ENCODE results near the gene SUMO4. TPM values are rescaled to one million over a fixed set of nuclear protein-coding genes. Genes with fewer than 3 reads are reported as not detected.

SUMO4 gene
- total and polyA plus RNA-seq, 9 of the 15 experiments (the other 6 are each of a cell fraction or from before 2014, with no cell fraction given), result 0.20 to 1.9 (median 0.50) TPM; not detected in 2

DNA sequence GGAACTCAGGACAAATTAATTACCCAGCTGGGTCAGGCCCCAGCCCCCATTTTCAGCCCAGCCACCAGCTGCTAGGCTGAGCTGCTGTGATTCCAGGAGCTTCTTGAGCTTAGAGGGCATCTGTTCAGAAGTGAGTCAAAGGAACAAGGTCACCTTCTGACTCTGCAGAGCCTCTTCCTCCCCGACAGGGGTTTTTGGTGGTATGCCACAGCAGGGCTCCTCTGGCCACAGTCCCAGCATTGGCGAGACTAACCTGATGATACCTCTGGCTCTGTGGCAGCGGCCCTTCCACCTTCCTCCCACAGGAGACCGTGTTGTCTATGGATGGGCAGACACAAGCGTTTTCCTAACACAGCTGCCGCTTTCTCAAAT lies 45.0 kb downstream of the SUMO4 start:
- POLR2A ChIA-PET, result interaction anchor here (1.8 to 2.0 kb wide), 2 partner anchors 10 to 17 kb away, joined by 6 to 8 read pairs; no protein-coding TSS in a partner anchor
- FAIRE-seq, result no peak
- WGBS (ENCODE audit: insufficient coverage, low coverage, missing lambda C conversion rate), result 3% methylated on average over 5 of the region's 6 CpGs

More for the DNA sequence above, 45.0 kb downstream of the SUMO4 start:
- ATAC-seq (no peak), DNase-seq (ENCODE audit: extremely low read depth in 1 of 4, low spot score in 3 of 4) (no peak)
- Histone ChIP-seq H3K36me3 (ENCODE audit: control insufficient read depth, insufficient read depth, low read length) (no peaks in the 10 kb centered on the region), H3K27me3 (ENCODE audit: control insufficient read depth in 2 of 2, insufficient read depth in 2 of 2, low read length in 2 of 2) (peaks cover 36 to 84% of the 10 kb centered on the region in 2 experiments), H3K27ac (ENCODE audit: extremely low read depth, low read depth, low read length) (no peak overlapping the region), H4K20me1 (replicated peaks; ENCODE audit: control insufficient read depth, insufficient read depth, low read length) (no peaks in the 10 kb centered on the region), H3K9ac (ENCODE audit: insufficient read depth in 1 of 2, low read depth in 2 of 2, low read length in 2 of 2) (no peak overlapping the region), H3K4me2 (ENCODE audit: insufficient read depth, low read length) (no peak overlapping the region), H3K4me1 (replicated peaks in 1 of 2; ENCODE audit: control insufficient read depth in 2 of 2, insufficient read depth in 2 of 2, low read length in 2 of 2) (no peaks in the 10 kb centered on the region), H3K9me3 (replicated peaks; ENCODE audit: control insufficient read depth, insufficient read depth, low read depth, low read length) (peaks cover 3% of the 10 kb centered on the region; the same call in 1 of the 2 replicates), H3K9me1 (ENCODE audit: control insufficient read depth, insufficient read depth, low read length) (no peaks in the 10 kb centered on the region), H2AFZ (ENCODE audit: low read depth, low read length) (no peak overlapping the region), H3K79me2 (ENCODE audit: control insufficient read depth, insufficient read depth, low read length) (no peaks in the 10 kb centered on the region), H3K4me3 (no peak overlapping the region)
- no TSS peak for BruUV-seq (replicated peaks)
- in situ Hi-C loops (cut with MboI) (loop anchor here (25.0 kb wide), 1 partner anchor 883 kb away; no protein-coding TSS in a partner anchor), intact Hi-C loops (cut with micrococcal nuclease) (no loop called here)
- CTCF ChIA-PET (ENCODE audit: low intra/inter-chr PET ratio), result no interaction called here
- TF ChIP-seq, protein P1, sequence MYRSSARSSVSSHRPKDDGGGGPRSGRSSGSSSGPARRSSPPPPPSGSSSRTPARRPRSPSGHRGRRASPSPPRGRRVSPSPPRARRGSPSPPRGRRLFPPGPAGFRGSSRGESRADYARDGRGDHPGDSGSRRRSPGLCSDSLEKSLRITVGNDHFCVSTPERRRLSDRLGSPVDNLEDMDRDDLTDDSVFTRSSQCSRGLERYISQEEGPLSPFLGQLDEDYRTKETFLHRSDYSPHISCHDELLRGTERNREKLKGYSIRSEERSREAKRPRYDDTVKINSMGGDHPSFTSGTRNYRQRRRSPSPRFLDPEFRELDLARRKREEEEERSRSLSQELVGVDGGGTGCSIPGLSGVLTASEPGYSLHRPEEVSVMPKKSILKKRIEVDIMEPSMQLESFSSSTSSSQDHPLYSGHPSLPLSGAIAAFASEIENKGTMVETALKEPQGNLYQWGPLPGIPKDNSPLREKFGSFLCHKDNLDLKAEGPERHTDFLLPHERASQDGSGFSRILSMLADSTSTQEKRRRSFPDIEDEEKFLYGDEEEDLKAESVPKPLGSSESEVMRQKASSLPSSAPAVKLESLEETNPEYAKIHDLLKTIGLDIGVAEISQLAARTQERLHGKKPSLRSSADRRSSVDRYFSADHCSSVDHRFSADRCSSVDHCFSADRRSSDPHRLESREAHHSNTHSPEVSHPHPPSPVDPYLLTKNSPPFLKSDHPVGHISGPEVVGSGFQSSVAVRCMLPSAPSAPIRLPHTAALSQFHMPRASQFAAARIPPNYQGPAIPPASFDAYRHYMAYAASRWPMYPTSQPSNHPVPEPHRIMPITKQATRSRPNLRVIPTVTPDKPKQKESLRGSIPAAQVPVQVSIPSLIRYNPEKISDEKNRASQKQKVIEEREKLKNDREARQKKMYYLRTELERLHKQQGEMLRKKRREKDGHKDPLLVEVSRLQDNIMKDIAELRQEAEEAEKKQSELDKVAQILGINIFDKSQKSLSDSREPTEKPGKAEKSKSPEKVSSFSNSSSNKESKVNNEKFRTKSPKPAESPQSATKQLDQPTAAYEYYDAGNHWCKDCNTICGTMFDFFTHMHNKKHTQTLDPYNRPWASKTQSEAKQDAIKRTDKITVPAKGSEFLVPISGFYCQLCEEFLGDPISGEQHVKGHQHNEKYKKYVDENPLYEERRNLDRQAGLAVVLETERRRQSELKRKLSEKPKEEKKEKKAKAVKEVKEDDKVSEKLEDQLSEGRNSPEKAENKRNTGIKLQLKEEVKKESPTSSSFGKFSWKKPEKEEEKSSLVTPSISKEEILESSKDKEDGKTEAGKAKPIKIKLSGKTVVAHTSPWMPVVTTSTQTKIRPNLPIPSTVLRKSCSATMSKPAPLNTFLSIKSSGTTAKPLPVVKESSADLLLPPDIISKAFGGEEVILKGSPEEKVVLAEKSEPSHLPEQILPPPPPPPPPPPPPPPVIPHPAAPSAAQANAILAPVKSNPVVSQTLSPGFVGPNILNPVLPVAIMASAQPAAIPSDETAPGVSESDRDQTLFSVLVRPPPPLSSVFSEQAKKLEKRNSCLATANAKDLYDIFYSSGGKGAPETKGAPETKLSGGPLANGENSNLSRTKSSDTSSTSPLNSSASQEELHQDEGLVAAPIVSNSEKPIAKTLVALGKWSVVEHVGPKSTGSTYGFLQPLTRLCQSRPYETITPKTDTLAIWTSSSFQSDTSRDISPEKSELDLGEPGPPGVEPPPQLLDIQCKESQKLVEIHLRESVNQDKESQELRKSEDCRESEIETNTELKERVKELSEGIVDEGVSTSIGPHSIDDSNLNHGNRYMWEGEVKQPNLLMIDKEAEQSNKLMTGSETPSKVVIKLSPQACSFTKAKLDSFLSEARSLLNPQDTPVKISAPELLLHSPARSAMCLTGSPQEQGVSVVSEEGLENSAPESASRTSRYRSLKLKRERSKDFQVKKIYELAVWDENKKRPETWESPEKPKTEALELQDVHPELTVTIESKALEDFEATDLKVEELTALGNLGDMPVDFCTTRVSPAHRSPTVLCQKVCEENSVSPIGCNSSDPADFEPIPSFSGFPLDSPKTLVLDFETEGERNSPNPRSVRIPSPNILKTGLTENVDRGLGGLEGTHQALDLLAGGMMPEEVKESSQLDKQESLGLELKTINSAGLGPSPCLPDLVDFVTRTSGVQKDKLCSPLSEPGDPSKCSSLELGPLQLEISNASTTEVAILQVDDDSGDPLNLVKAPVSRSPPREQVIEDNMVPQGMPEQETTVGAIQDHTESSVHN (IDR thresholded peaks at IDR 0.05; ENCODE audit: borderline replicate concordance in 1 of 2, low read depth in 1 of 2), result no peak

Measured in K562 (cell line).